CD14-positive monocyte (primary cell): ENCODE data around the gene CCDC15. TPM values are rescaled to one million over a fixed set of nuclear protein-coding genes. Genes with fewer than 3 reads are reported as not detected.

Experiments
- DNase-seq, 3 donors: peaks; one replicate each; pipeline ENCODE4 v3.0.0-alpha.2; 2011 to 2022
- H2AFZ ChIP-seq: 2 replicates; pipeline ENCODE4 v1.6.0; 2012; ENCODE audit warnings: mild to moderate bottlenecking, low read depth, low read length, inconsistent platforms; ENCODE audit not compliant: insufficient read depth, poor library complexity, severe bottlenecking
- H3K27ac ChIP-seq, 2 donors: 1 replicate in 1 of 2; 2 replicates in 1 of 2; pipeline ENCODE4 v1.5.1; 2012 to 2013; ENCODE audit warnings: low read length in 2 of 2, control low read depth in 1 of 2, inconsistent platforms in 1 of 2, low read depth in 1 of 2, mild to moderate bottlenecking in 1 of 2
- H3K27me3 ChIP-seq, 2 donors: one replicate each; pipeline versions ENCODE4 v1.6.0 to v1.6.1; 2011 to 2013; ENCODE audit warnings: low read length in 2 of 2; ENCODE audit not compliant: control insufficient read depth in 2 of 2, insufficient read depth in 2 of 2
- H3K36me3 ChIP-seq, 2 donors: replicated peaks in 1 of 2; 1 replicate in 1 of 2; 2 replicates in 1 of 2; pipeline versions ENCODE4 v1.5.1 to v1.6.1; 2012 to 2013; ENCODE audit warnings: low read length in 2 of 2, control low read depth in 1 of 2, inconsistent platforms in 1 of 2, mild to moderate bottlenecking in 1 of 2; ENCODE audit not compliant: insufficient read depth in 2 of 2, control insufficient read depth in 1 of 2
- H3K4me1 ChIP-seq, 2 donors: 1 replicate in 1 of 2; 2 replicates in 1 of 2; pipeline versions ENCODE4 v1.5.1 to v1.6.1; 2012 to 2013; ENCODE audit warnings: low read length in 2 of 2, control low read depth in 1 of 2, inconsistent platforms in 1 of 2, mild to moderate bottlenecking in 1 of 2, moderate library complexity in 1 of 2; ENCODE audit not compliant: insufficient read depth in 2 of 2, control insufficient read depth in 1 of 2
- H3K4me2 ChIP-seq: replicated peaks from 2 replicates; pipeline ENCODE3; 2012; ENCODE audit warnings: low read length, moderate library complexity, mild to moderate bottlenecking; ENCODE audit not compliant: poor library complexity, severe bottlenecking; ENCODE audit errors: extremely low read depth
- H3K4me3 ChIP-seq, 3 experiments: fragments of 200-600 bp in 1 of 3; sonication (generic) in 1 of 3; replicated peaks in 1 of 3; 1 replicate in 2 of 3; 2 replicates in 1 of 3; pipeline ENCODE4 v1.5.1; 2011 to 2013; ENCODE audit warnings: low read length in 3 of 3, mild to moderate bottlenecking in 3 of 3, control low read depth in 2 of 3, low read depth in 2 of 3, inconsistent platforms in 1 of 3, moderate library complexity in 1 of 3
- H3K79me2 ChIP-seq: 2 replicates; pipeline ENCODE4 v1.6.0; 2012; ENCODE audit warnings: mild to moderate bottlenecking, control low read depth, inconsistent platforms, low read length, moderate library complexity; ENCODE audit not compliant: insufficient read depth
- H3K9ac ChIP-seq: 2 replicates; pipeline ENCODE4 v1.6.0; 2017; ENCODE audit warnings: low read length, mild to moderate bottlenecking; ENCODE audit not compliant: insufficient read depth, poor library complexity, severe bottlenecking
- H3K9me3 ChIP-seq, 2 donors: replicated peaks in 1 of 2; 1 replicate in 1 of 2; 2 replicates in 1 of 2; pipeline versions ENCODE4 v1.5.1 to v1.6.1; 2012 to 2013; ENCODE audit warnings: low read length in 2 of 2, control low read depth in 1 of 2; ENCODE audit not compliant: control insufficient read depth in 1 of 2, insufficient read depth in 1 of 2
- H4K20me1 ChIP-seq: 2 replicates; pipeline ENCODE4 v1.6.0; 2012; ENCODE audit warnings: mild to moderate bottlenecking, low read length, control low read depth, moderate library complexity; ENCODE audit not compliant: insufficient read depth
- H3K27ac Mint-ChIP-seq, 7 donors: one replicate each; pipeline ENCODE4 v1.8.0; 2020; ENCODE audit warnings: mild to moderate bottlenecking in 7 of 7, mixed read lengths in 7 of 7, moderate library complexity in 6 of 7, inconsistent platforms in 2 of 7
- H3K27me3 Mint-ChIP-seq, 3 donors: one replicate each; pipeline ENCODE4 v1.8.0; 2021 to 2022; ENCODE audit warnings: low read depth in 3 of 3, mild to moderate bottlenecking in 3 of 3, mixed read lengths in 3 of 3, moderate library complexity in 3 of 3, inconsistent platforms in 1 of 3
- H3K36me3 Mint-ChIP-seq, 2 donors: one replicate each; pipeline ENCODE4 v1.8.0; 2020; ENCODE audit warnings: mixed read lengths in 2 of 2, inconsistent platforms in 1 of 2, mild to moderate bottlenecking in 1 of 2
- H3K4me1 Mint-ChIP-seq: one replicate; pipeline ENCODE4 v1.8.0; 2020; ENCODE audit warnings: mild to moderate bottlenecking, mixed read lengths
- H3K4me3 Mint-ChIP-seq, 2 donors: one replicate each; pipeline ENCODE4 v1.8.0; 2020; ENCODE audit warnings: mild to moderate bottlenecking in 2 of 2, mixed read lengths in 2 of 2, moderate library complexity in 1 of 2
- H3K9me3 Mint-ChIP-seq, 7 donors: one replicate each; pipeline ENCODE4 v1.8.0; 2020 to 2022; ENCODE audit warnings: mixed read lengths in 7 of 7, mild to moderate bottlenecking in 6 of 7, moderate library complexity in 6 of 7, inconsistent platforms in 2 of 7
- CTCF ChIP-seq: fragments of 200-600 bp; IDR thresholded peaks from one replicate; pipeline ENCODE4 v1.8.0; 2022; ENCODE audit warnings: antibody characterized with exemption, mild to moderate bottlenecking
- WGBS: methylation state at CpG from one replicate; pipeline ENCODE4 v1.1.5; 2013; ENCODE audit warnings: missing lambda C conversion rate; ENCODE audit not compliant: insufficient coverage; 5-methylcytosine and 5-hydroxymethylcytosine counted together
- intact Hi-C, 2 donors: fragments of 100-400 bp; cut with micrococcal nuclease; formaldehyde crosslinking; loops; one replicate each; pipeline versions ENCODE4 v1.15.0 to v1.15.1; 2023
- polyA plus RNA-seq, 3 donors: library from polyadenylated mRNA; depleted of rRNA in 1 of 3; unstranded in 2 of 3; stranded (reverse) in 1 of 3; fragments of 300-500 nt in 2 of 3; fragments of >200 nt in 1 of 3; fragmentation: Illumina TruSeq in 2 of 3; gene quantifications; 1 replicate in 2 of 3; 2 replicates in 1 of 3; pipeline ENCODE4 v1.2.3, GENCODE V29; 2012 to 2021

The CCDC15 gene
- polyA plus RNA-seq, 3 donors: 0.24 to 0.32 (median 0.28) TPM

DNA sequence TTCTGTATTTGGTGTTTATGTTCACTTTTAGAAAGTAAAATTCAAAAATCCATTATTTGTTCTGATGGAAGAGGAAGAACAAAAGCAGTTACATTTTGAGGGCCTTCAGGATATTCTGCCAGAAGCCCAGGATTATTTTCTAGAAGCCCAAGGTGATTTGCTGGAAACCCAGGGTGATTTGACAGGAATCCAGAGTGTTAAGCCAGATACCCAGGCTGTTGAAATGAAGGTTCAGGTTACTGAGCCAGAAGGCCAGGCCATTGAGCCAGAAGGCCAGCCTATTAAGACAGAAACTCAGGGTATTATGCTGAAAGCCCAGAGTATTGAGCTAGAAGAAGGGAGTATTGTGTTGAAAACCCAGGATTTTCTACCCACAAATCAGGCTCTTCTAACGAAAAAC, 33.1 kb downstream of the CCDC15 start:
- Histone ChIP-seq H3K4me3 (no peak overlapping the region), H3K79me2 (no peaks in the 10 kb centered on the region), H3K9me3 (no peaks in the 10 kb centered on the region), H2AFZ (no peak overlapping the region), H4K20me1 (no peaks in the 10 kb centered on the region), H3K27ac (no peak overlapping the region), H3K4me1 (no peaks in the 10 kb centered on the region), H3K9ac (no peak overlapping the region), H3K4me2 (no peak overlapping the region), H3K36me3 (peaks cover 2 to 20% of the 10 kb centered on the region in 2 donors), H3K27me3 (no peaks in the 10 kb centered on the region)
- peaks cover 0 to 12% (median 5%) of the 10 kb centered on the region in 7 donors for H3K9me3 Mint-ChIP-seq
- H3K4me1 Mint-ChIP-seq: no peaks in the 10 kb centered on the region
- H3K27me3 Mint-ChIP-seq: peaks cover 0 to 2% (median 1%) of the 10 kb centered on the region in 3 donors
- intact Hi-C loops: no loop called here
- WGBS: 88% methylated on average over 1 of the region's 1 CpG
- H3K36me3 Mint-ChIP-seq: peaks cover 44 to 50% of the 10 kb centered on the region in 2 donors
- DNase-seq: no peak
- TF ChIP-seq CTCF: no peak
- no peak overlapping the region for H3K4me3 Mint-ChIP-seq
- no peak overlapping the region for H3K27ac Mint-ChIP-seq

DNA sequence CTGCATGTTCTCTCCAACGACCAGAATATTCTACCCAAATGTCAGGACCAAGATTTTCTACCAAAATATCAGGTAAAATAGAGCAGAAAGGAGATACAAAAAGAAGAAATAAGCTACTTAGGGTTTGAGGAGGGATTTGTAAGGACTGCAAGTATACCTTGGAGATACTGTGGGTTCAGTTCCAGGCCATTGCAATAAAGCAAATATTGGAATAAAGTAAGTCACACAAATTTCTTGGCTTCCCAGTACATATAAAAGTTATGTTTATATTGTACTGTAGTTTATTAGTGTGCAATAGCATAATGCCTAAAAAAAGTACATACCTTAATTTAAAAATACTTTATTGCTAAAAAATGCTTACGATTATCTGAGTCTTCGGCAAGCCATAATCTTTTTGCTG, 34.1 kb downstream of the CCDC15 start:
- Mint-ChIP-seq H3K27me3 (peaks cover 0 to 2% (median 1%) of the 10 kb centered on the region in 3 donors), H3K4me1 (no peaks in the 10 kb centered on the region), H3K27ac (no peak overlapping the region), H3K9me3 (peaks cover 0 to 3% (median 0%) of the 10 kb centered on the region in 7 donors), H3K4me3 (no peak overlapping the region), H3K36me3 (peaks cover 37 to 40% of the 10 kb centered on the region in 2 donors)
- Histone ChIP-seq H3K4me3 (no peak overlapping the region), H3K79me2 (no peaks in the 10 kb centered on the region), H3K4me1 (no peaks in the 10 kb centered on the region), H3K9me3 (no peaks in the 10 kb centered on the region), H3K36me3 (peaks cover 2 to 20% of the 10 kb centered on the region in 2 donors), H3K27me3 (no peaks in the 10 kb centered on the region), H3K27ac (no peak overlapping the region), H3K9ac (no peak overlapping the region), H2AFZ (no peak overlapping the region), H4K20me1 (no peaks in the 10 kb centered on the region), H3K4me2 (no peak overlapping the region)
- intact Hi-C loops: no loop called here
- DNase-seq: no peak
- TF ChIP-seq CTCF: no peak
- WGBS: no CpG with 5 or more reads among the region's 3 CpGs
